Epithelial cell of esophagus (primary cell): ENCODE results near the gene CCNB2.

Source experiments
- DNase-seq: peaks from one replicate; pipeline ENCODE4 v3.0.0; 2010; ENCODE audit warnings: low read depth
- H3K4me3 ChIP-seq: 2 replicates; pipeline ENCODE4 v1.5.1; 2011; ENCODE audit warnings: mild to moderate bottlenecking, low read length, control low read depth
- CTCF ChIP-seq: IDR thresholded peaks from 2 replicates; pipeline ENCODE4 v1.5.1; 2011; ENCODE audit warnings: low read depth, mild to moderate bottlenecking, low read length, control low read depth, inconsistent platforms; ENCODE audit not compliant: insufficient read depth; ENCODE audit errors: missing control alignments

The CCNB2 gene

DNA sequence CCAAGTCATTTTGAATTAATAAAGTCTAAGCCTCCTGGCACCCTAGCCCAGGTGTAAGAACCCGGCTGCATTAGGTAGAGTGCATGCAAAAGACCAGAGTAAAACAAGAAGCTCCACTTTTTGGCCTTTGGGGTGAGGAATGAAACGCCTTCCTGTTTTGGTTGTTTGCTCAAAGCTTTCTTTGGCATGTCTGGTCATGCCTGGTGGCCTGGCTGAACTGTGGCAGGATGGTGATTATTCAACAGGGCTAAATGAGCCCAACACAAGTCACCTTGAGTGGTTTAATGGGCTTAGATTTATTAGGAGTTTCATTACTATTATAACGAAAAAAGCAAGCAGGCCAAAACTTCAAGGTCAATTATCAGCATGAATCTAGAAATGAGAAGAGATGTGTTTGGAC, 60.8 kb downstream of the CCNB2 start:
- H3K4me3 ChIP-seq = no peak overlapping the region
- DNase-seq = peak; percentile 93
- TF ChIP-seq CTCF = no peak

- no peak overlapping the region for H3K4me3 ChIP-seq
- DNase-seq = peak; percentile 50
- no peak for TF ChIP-seq CTCF
Measured at GRCh38 chr15:59166166-59166565, 61.2 kb downstream of the CCNB2 start.

GRCh38 chr15:59166601-59167265, 61.8 kb downstream of the CCNB2 start:
- TF ChIP-seq CTCF = no peak
- peak; percentile 73 for DNase-seq
- H3K4me3 ChIP-seq = no peak overlapping the region

DNA sequence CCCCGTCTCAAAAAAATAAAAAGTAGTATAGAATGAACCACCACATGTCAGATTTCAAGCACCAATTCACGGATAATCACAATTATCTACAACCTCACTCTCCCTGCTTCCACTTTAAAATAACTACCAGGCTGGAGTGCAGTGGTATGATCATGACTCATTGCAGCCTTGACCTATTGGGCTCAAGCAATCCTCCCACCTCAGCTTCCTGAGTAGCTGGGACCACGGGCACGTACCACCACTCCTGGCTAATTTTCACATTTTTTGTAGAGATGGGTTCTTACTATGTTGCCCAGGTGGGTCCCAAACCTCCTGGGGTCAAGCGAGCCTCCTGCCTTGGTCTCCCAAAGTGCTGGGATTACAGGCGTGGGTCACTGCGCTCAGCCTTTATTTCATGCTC, 63.6 kb downstream of the CCNB2 start:
- no peak for TF ChIP-seq CTCF
- DNase-seq = peak; percentile 51
- no peak overlapping the region for H3K4me3 ChIP-seq

- no peak for TF ChIP-seq CTCF
- H3K4me3 ChIP-seq = no peak overlapping the region
- DNase-seq = peak; percentile 77
Measured at GRCh38 chr15:59169251-59169708, 64.3 kb downstream of the CCNB2 start.

- H3K4me3 ChIP-seq = no peak overlapping the region
- DNase-seq = peak; percentile 84
- no peak for TF ChIP-seq CTCF
Measured at GRCh38 chr15:59170295-59171066, 65.5 kb downstream of the CCNB2 start.
